ENCODE results near the gene SDHB. TPM values are rescaled to one million over a fixed set of nuclear protein-coding genes. Genes with fewer than 3 reads are reported as not detected.

The SDHB gene
- polyA plus RNA-seq, 1 donor (not counting 4 experiments of a cell fraction or from before 2014, with no cell fraction given): 228 TPM

DNA sequence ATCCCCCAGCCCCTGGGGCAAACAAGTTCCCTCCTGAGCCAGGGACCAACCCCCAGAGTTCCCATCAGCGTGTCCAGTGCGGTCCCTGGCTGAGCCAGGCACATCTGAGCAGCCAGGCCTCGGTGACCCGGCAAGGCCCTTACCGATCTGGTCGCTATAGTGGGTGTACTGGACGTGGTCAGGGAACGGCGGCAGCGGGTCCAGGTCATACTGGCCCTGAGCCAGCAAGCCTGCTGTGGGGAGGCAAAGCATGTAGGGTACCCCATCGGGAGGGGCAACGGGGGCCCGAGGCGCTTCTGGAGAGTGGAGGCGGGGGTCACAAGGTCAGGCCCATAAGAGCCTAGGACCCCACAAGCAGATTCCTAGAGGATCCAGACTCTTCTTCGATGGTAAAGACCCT lies 76.9 kb downstream of the SDHB start:
- H3K4me2 ChIP-seq (ENCODE audit: control insufficient read depth, extremely low read depth, insufficient read depth, low read depth, low read length): no peak overlapping the region
- H3K27ac ChIP-seq (ENCODE audit: control insufficient read depth, insufficient read depth, low read length): no peak overlapping the region
- H3K4me3 ChIP-seq (ENCODE audit: control insufficient read depth in 2 of 3, extremely low read depth in 1 of 3, insufficient read depth in 2 of 3, low read depth in 1 of 3, low read length in 3 of 3): no peak overlapping the region
- no peaks in the 10 kb centered on the region for H3K9me1 ChIP-seq (ENCODE audit: control insufficient read depth, extremely low read depth, insufficient read depth, low read length)
- H3K79me2 ChIP-seq (ENCODE audit: control insufficient read depth, insufficient read depth, low read length): peaks cover 25% of the 10 kb centered on the region
- H3K9me3 ChIP-seq (ENCODE audit: control insufficient read depth, low read depth, low read length): no peaks in the 10 kb centered on the region
- dilution Hi-C loops (cut with MboI; ENCODE audit: extremely low pct_ligation_motif_present, low sequenced_read_pairs): no loop called here
- H4K20me1 ChIP-seq (ENCODE audit: control insufficient read depth, extremely low read depth, insufficient read depth, low read length): no peaks in the 10 kb centered on the region
- H2AFZ ChIP-seq (ENCODE audit: control insufficient read depth, low read length): no peak overlapping the region
- H3K4me1 ChIP-seq (ENCODE audit: control insufficient read depth, extremely low read depth, insufficient read depth, low read length): peaks cover 27% of the 10 kb centered on the region
- H3K27me3 ChIP-seq (ENCODE audit: control insufficient read depth, extremely low read depth, insufficient read depth, low read length): no peaks in the 10 kb centered on the region
- TF ChIP-seq CTCF (optimal IDR thresholded peaks at IDR 0.05 in 1 of 3, IDR thresholded peaks at IDR 0.05 in 1 of 3, conservative IDR thresholded peaks at IDR 0.05 in 1 of 3; ENCODE audit: extremely low read depth in 1 of 3, insufficient read depth in 2 of 3, low read length in 3 of 3): no peak
- no peak for TF ChIP-seq EZH2 (IDR thresholded peaks at IDR 0.05; ENCODE audit: low read length)
- FAIRE-seq (no peak), DNase-seq (ENCODE audit: low read depth, low spot score) (no peak)
- H3K36me3 ChIP-seq (ENCODE audit: control insufficient read depth in 2 of 2, extremely low read depth in 1 of 2, insufficient read depth in 2 of 2, low read length in 2 of 2): peaks cover 9 to 17% of the 10 kb centered on the region in 2 experiments
- no peak overlapping the region for H3K9ac ChIP-seq (ENCODE audit: control insufficient read depth, extremely low read depth, insufficient read depth, low read length)

DNA sequence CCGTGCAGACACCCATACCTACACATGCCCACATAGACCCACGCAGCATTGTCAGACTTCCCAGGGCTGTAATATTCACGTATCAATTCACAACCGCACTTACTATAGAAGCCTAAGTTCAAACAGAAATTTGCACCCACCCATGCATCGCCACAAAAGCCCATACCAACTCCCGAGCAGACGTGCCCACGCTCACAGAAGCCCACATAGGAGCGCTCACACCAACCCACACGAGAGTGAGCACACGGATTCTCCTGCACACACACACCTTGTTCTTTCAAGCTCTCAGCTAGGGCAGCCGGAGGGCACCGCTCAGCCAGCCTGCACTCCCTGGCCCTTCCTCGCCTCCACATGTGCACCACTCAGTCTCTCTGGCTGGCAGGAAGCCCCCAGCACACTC lies 78.0 kb downstream of the SDHB start:
- H3K79me2 ChIP-seq (ENCODE audit: control insufficient read depth, insufficient read depth, low read length): peaks cover 25% of the 10 kb centered on the region
- no peak overlapping the region for H3K4me2 ChIP-seq (ENCODE audit: control insufficient read depth, extremely low read depth, insufficient read depth, low read depth, low read length)
- no peaks in the 10 kb centered on the region for H3K9me1 ChIP-seq (ENCODE audit: control insufficient read depth, extremely low read depth, insufficient read depth, low read length)
- peaks cover 9 to 17% of the 10 kb centered on the region in 2 experiments for H3K36me3 ChIP-seq (ENCODE audit: control insufficient read depth in 2 of 2, extremely low read depth in 1 of 2, insufficient read depth in 2 of 2, low read length in 2 of 2)
- no peak overlapping the region for H3K27ac ChIP-seq (ENCODE audit: control insufficient read depth, insufficient read depth, low read length)
- no peaks in the 10 kb centered on the region for H4K20me1 ChIP-seq (ENCODE audit: control insufficient read depth, extremely low read depth, insufficient read depth, low read length)
- H3K4me3 ChIP-seq (ENCODE audit: control insufficient read depth in 2 of 3, extremely low read depth in 1 of 3, insufficient read depth in 2 of 3, low read depth in 1 of 3, low read length in 3 of 3): no peak overlapping the region
- H2AFZ ChIP-seq (ENCODE audit: control insufficient read depth, low read length): no peak overlapping the region
- no peak for DNase-seq (ENCODE audit: low read depth, low spot score)
- peaks cover 19% of the 10 kb centered on the region for H3K4me1 ChIP-seq (ENCODE audit: control insufficient read depth, extremely low read depth, insufficient read depth, low read length)
- TF ChIP-seq CTCF (optimal IDR thresholded peaks at IDR 0.05 in 1 of 3, IDR thresholded peaks at IDR 0.05 in 1 of 3, conservative IDR thresholded peaks at IDR 0.05 in 1 of 3; ENCODE audit: extremely low read depth in 1 of 3, insufficient read depth in 2 of 3, low read length in 3 of 3): no peak
- no peak for TF ChIP-seq EZH2 (IDR thresholded peaks at IDR 0.05; ENCODE audit: low read length)
- no peaks in the 10 kb centered on the region for H3K27me3 ChIP-seq (ENCODE audit: control insufficient read depth, extremely low read depth, insufficient read depth, low read length)
- H3K9me3 ChIP-seq (ENCODE audit: control insufficient read depth, low read depth, low read length): no peaks in the 10 kb centered on the region
- no peak for FAIRE-seq
- dilution Hi-C loops (cut with MboI; ENCODE audit: extremely low pct_ligation_motif_present, low sequenced_read_pairs): no loop called here
- H3K9ac ChIP-seq (ENCODE audit: control insufficient read depth, extremely low read depth, insufficient read depth, low read length): no peak overlapping the region

Measured in keratinocyte (primary cell).